ENCODE data around the gene MOB2.

DNA sequence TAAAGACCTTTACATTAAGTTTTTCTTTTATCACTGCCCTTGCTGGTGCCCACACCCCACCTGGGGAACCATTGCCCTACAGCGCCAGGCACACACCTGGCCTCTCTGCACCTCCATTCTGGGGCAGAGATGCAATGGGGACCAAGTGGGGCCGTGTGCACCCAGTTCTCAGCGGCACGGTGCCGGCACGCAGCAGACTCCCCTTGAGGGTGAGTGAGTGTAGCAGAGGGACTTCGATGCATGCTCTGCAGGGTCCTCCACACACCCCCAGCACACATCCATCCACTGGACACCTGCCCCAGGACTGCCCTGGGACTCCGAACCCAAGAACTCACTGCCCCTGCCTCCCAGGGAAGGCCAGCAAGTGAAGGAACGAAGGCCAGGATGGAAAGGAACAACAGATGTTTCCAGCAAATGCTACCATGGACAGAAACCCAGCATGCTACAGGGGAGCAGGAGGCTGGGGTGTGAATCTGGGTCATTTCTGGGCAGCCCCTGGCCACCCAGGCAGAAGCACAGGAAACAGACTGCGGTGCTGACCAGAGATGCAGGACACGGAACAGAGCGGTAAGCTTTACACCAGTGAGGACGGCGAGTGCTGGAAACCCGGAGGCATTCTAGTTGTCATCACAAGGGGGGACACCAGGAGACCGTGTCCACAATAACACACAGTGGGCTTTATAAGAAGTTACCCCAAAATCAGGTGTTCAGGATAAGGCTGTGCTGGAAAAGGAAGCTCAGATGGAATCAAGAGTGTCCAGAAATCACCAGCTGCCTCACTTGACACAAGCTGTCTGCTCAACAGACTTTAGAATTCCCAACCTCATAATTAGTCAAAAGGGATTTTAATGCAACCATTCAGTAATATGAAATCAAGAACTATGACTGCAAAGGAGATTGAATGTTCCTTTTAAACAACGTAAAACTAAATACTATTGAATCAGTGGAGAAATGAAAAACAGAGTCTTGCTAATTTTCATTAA lies 32.7 kb upstream of the MOB2 start:
- TF ChIP-seq, protein P1, sequence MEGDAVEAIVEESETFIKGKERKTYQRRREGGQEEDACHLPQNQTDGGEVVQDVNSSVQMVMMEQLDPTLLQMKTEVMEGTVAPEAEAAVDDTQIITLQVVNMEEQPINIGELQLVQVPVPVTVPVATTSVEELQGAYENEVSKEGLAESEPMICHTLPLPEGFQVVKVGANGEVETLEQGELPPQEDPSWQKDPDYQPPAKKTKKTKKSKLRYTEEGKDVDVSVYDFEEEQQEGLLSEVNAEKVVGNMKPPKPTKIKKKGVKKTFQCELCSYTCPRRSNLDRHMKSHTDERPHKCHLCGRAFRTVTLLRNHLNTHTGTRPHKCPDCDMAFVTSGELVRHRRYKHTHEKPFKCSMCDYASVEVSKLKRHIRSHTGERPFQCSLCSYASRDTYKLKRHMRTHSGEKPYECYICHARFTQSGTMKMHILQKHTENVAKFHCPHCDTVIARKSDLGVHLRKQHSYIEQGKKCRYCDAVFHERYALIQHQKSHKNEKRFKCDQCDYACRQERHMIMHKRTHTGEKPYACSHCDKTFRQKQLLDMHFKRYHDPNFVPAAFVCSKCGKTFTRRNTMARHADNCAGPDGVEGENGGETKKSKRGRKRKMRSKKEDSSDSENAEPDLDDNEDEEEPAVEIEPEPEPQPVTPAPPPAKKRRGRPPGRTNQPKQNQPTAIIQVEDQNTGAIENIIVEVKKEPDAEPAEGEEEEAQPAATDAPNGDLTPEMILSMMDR (IDR thresholded peaks at IDR 0.05) = no peak
- TF ChIP-seq POLR2A (IDR thresholded peaks at IDR 0.05) = no peak

Data from body of pancreas (tissue), 4 donors.